GM21528 (cell line): Measurements from ENCODE around the gene UQCRH.

Experiments
- ATAC-seq: cut with Tn5 transposase; IDR thresholded peaks from one replicate; pipeline ENCODE4 v1.9.1; 2021; ENCODE audit warnings: mild to moderate bottlenecking, moderate library complexity; ENCODE audit not compliant: unreplicated experiment, low FRiP score

Gene UQCRH

GRCh38 chr1:46303038-46303871 is at the start of gene UQCRH, which contains the start of gene LRRC41:
Gene UQCRH, plus strand, starts transcription at chr1:46303698. Its CDS starts 69 bp downstream, at chr1:46303767.
Gene LRRC41, minus strand, starts transcription at chr1:46303616. Its CDS starts 294 bp downstream, at chr1:46303322.
- peak; percentile 82 for ATAC-seq

GRCh38 chr1:46254668-46255067 is 48.8 kb upstream of the UQCRH start:
- ATAC-seq = no peak

- ATAC-seq = no peak
Measured at GRCh38 chr1:46256523-46256922, 47.0 kb upstream of the UQCRH start.

- ATAC-seq = no peak
Measured at GRCh38 chr1:46262508-46262907, 41.0 kb upstream of the UQCRH start.

DNA sequence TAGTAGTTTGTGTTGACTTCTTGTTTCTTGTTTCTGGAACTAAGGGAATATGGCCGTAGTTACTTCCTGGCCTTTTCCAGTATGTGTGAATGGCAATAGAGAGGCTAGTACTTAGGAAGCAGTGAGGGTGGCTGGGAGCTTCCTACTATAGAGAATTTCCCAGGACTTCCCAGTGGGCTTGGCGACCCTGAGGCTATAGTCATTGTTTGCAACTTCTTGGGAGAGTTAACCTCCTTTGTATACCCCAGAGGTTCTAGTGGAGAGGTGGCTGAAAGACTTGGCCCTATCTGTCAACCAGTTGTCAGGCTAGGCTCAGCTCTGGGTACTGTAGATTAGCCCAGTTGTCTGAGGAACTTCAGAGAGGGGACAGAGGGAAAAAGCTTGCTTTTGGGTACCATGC is 40.4 kb upstream of the UQCRH start:
- no peak for ATAC-seq

- no peak for ATAC-seq
Measured at GRCh38 chr1:46268578-46268977, 34.9 kb upstream of the UQCRH start.

DNA sequence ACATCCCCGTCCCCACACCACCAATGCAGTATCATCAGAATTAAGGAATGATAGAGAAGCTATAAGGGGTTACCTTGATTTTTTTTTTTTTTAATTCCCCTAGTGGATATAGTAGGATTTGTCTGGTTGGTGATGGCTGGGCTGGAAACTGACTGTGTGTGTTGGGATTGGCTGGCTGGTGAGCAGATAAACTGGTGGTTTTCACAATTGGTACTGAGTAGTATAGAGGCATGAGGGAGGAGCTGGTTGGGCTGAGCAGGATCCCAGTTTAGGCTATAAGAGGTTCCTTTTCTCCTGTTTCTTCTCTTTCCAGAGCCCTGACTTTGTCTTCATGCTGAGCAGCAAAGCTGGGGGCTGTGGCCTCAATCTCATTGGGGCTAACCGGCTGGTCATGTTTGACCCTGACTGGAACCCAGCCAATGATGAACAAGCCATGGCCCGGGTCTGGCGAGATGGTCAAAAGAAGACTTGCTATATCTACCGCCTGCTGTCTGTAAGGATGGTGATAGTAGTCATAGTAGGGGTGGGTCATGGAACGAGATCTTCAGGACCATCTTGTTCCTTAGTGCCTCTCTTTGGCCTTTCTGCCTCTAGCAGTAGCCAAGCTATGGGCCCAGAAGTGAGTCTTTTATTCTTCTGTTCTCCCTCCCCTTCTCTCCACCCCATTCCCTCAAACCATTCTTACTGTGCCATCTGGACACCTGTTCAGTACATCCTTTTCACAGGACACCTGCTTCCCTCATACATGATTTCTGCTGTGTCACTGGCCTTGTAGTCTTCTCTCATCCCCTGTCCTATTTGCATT is 29.1 kb upstream of the UQCRH start:
- ATAC-seq = no peak

- ATAC-seq = no peak
Measured at GRCh38 chr1:46275030-46275337, 28.5 kb upstream of the UQCRH start.

GRCh38 chr1:46277658-46278373 is 25.7 kb upstream of the UQCRH start:
- no peak for ATAC-seq

DNA sequence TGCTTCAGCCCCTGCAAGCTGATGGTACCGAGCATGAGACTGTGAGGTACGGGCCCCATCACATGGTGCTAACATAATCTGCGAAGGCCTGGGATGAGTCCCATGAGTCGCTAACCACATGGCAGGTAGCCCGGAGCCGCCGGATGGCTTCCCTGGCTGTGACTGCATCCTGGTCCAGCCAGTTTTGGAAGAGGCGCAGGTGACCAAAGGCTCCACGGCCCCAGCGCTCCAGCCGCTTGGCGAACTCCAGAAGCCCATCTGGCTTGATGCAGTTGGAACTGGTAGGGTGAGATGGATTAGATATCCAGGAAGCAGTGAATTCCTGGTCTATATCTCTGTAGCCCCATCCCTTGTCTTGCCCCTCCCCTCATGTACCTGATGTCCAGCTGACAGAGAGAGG is 24.7 kb upstream of the UQCRH start:
- no peak for ATAC-seq

DNA sequence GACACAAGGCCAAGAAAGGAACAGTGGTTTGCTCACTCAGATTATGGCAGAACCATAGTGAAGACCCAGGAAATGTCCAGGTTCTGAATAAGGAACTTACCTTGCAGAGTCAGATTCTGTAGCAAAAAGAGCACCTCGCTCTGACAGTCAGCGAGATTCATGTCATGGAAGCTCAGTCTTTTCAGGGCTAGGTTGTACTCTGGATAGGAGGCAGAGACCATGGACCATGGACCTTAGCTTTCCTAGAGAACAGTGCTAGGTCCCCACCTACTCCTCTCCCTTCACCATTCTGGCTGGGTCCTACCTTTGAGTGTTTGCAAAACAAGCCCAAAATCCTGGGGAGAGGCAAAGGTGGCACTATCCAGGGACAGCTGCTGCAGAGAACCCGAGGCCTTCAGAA is 23.4 kb upstream of the UQCRH start:
- no peak for ATAC-seq

- ATAC-seq = no peak
Measured at GRCh38 chr1:46281021-46281420, 22.5 kb upstream of the UQCRH start.

- no peak for ATAC-seq
Measured at GRCh38 chr1:46284058-46284457, 19.4 kb upstream of the UQCRH start.

- no peak for ATAC-seq
Measured at GRCh38 chr1:46284597-46285564, 18.6 kb upstream of the UQCRH start.

DNA sequence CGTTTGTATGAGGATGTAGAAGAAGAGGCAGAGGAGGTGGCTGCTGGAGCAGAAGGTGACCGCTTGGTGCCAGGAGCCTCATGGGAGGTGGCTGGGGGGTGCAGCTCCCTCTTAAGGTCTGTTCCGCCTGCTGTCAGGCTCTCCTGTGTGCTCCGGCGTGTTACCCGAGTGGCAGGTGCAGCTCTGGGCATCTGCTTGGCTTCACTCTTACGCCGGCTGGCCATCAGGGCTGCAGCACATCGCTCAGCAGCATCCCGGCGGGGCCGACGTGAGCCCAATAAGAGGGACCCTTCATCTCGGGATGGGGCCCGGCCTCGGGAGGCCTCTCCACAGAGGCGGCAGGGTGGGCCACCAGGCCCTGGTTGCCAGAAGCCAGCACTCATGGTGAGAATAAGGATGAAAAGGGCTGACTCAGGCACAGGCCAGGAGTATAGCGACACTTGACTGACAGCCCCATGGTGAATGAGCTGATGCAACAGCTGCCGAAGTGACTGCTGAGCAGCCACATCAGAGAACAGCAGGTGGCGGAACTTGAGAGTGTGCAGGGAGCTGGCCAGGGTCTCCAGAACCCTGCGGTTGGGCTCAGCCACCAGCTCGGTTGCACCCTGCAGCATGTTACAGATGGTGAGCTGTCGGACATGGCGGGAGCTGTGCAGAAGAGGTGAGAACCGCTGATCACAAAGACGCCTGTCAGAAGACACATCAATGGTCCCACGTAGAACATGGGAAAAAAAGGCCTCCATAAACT is 17.6 kb upstream of the UQCRH start:
- no peak for ATAC-seq

- no peak for ATAC-seq
Measured at GRCh38 chr1:46288485-46289133, 14.9 kb upstream of the UQCRH start.

DNA sequence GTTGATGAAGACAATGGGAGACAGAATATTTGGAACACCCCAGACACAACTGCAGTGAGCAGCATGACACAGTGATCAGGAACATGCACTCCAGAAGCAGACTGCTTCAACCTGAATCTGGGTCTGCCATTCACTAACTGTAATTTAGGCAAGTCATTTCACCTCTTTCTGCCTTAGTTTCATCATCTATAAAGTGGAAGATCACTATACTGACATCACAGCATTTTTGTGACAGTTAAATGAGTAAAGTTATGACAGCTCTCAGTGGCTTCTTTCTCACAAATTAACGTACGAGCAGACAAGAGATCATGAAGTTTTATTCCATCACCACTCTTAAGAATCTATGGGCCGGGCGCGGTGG is 14.4 kb upstream of the UQCRH start:
- no peak for ATAC-seq

GRCh38 chr1:46289976-46290375 is 13.5 kb upstream of the UQCRH start:
- ATAC-seq = no peak

GRCh38 chr1:46295306-46295705 is 8.2 kb upstream of the UQCRH start:
- no peak for ATAC-seq
